Loucy (cell line): ENCODE measurements around the gene DNAJC17.

Experiments used
- EZH2phosphoT487 ChIP-seq: fragments of 200-600 bp; IDR thresholded peaks from 2 replicates; pipeline ENCODE4 v1.6.1; 2018; ENCODE audit warnings: antibody characterized with exemption, mild to moderate bottlenecking, moderate library complexity, borderline replicate concordance
- TF ChIP-seq, protein P1 (sequence below): fragments of 200-600 bp; sonication (generic); conservative IDR thresholded peaks from 2 replicates; pipeline ENCODE4 v1.5.1; 2014; ENCODE audit warnings: mild to moderate bottlenecking, antibody characterized with exemption, low read length

DNA sequence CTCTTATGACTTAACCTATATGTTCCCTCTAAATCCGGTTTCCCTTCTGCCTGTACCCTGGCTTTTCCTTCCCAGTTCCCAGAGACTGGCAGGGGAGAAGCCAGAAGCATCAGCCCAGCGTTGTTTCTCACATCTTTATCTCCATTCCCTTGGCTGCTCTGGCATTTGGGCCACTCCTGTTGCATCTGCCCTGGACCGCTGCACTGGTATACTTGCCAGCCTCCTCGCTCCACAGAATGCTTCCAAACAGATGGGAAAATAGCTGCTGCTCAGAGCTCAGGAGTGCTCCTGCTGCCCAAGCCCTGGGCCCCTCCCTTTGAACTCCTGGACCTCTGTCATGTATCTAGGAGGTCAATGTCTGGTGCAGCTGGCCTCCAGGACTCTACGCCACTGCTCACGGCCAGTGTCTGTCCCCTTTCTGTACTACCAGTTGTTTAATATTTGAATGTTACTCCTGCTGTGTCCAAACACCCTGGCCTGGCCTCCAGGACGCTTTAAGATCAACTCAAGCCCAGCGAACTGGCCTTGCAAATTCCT, 43.4 kb upstream of the DNAJC17 start:
- TF ChIP-seq, protein P1, sequence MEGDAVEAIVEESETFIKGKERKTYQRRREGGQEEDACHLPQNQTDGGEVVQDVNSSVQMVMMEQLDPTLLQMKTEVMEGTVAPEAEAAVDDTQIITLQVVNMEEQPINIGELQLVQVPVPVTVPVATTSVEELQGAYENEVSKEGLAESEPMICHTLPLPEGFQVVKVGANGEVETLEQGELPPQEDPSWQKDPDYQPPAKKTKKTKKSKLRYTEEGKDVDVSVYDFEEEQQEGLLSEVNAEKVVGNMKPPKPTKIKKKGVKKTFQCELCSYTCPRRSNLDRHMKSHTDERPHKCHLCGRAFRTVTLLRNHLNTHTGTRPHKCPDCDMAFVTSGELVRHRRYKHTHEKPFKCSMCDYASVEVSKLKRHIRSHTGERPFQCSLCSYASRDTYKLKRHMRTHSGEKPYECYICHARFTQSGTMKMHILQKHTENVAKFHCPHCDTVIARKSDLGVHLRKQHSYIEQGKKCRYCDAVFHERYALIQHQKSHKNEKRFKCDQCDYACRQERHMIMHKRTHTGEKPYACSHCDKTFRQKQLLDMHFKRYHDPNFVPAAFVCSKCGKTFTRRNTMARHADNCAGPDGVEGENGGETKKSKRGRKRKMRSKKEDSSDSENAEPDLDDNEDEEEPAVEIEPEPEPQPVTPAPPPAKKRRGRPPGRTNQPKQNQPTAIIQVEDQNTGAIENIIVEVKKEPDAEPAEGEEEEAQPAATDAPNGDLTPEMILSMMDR, result no peak
- TF ChIP-seq EZH2phosphoT487, result no peak
